Endothelial cell of umbilical vein (primary cell): ENCODE data around the gene ETFRF1. TPM values are rescaled to one million over a fixed set of nuclear protein-coding genes. Genes with fewer than 3 reads are reported as not detected.

Experiments used
- BruUV-seq: library from RNA; stranded (reverse); fragments of 400-500 nt; replicated peaks from 2 replicates; lab custom pipeline; 2021; lab: Mats Ljungman, UMichigan
- CTCF ChIA-PET: fragments of 300-600, 350-600 bp; sonication (Branson Sonifier 250); formaldehyde crosslinking; loops from one replicate; lab custom pipeline; 2021; ENCODE audit warnings: antibody characterized with exemption, inconsistent platforms; lab: Charles Lee
- POLR2A ChIA-PET: fragments of 300-600, 350-600 bp; sonication (Branson Sonifier 250); formaldehyde crosslinking; loops from one replicate; lab custom pipeline; 2021; ENCODE audit warnings: antibody characterized with exemption, inconsistent platforms; lab: Charles Lee
- DNase-seq: peaks from one replicate; pipeline ENCODE4 v3.0.0-alpha.2; 2011; ENCODE audit warnings: low read depth, low spot score
- FAIRE-seq: peaks from 2 replicates; lab custom pipeline; 2011; peaks lifted over from hg19 to GRCh38; lab: Jason Lieb, UNC
- H2AFZ ChIP-seq: 2 replicates; pipeline ENCODE4 v1.6.0; 2012; ENCODE audit warnings: low read depth, low read length, control low read depth, inconsistent platforms
- H3K27ac ChIP-seq: 2 replicates; pipeline ENCODE4 v1.5.1; 2011; ENCODE audit warnings: low read depth, mild to moderate bottlenecking, control low read depth, low read length, moderate library complexity; ENCODE audit not compliant: insufficient read depth
- H3K27me3 ChIP-seq, 2 experiments: 2 replicates each; pipeline versions ENCODE4 v1.6.0 to v1.6.1; 2011; ENCODE audit warnings: low read length in 2 of 2, mixed read lengths in 1 of 2; ENCODE audit not compliant: control insufficient read depth in 2 of 2, insufficient read depth in 2 of 2
- H3K36me3 ChIP-seq, 2 experiments: 2 replicates in 1 of 2; 3 replicates in 1 of 2; pipeline ENCODE4 v1.5.1; 2011; ENCODE audit warnings: low read length in 2 of 2, mild to moderate bottlenecking in 1 of 2, moderate library complexity in 1 of 2; ENCODE audit not compliant: control insufficient read depth in 2 of 2, insufficient read depth in 2 of 2; ENCODE audit errors: extremely low read depth in 1 of 2
- H3K4me1 ChIP-seq: 3 replicates; pipeline ENCODE4 v1.5.1; 2011; ENCODE audit warnings: mild to moderate bottlenecking, low read length; ENCODE audit not compliant: control insufficient read depth, insufficient read depth; ENCODE audit errors: extremely low read depth
- H3K4me2 ChIP-seq: 2 replicates; pipeline ENCODE4 v1.6.1; 2011; ENCODE audit warnings: low read length, control low read depth, mixed read lengths; ENCODE audit not compliant: insufficient read depth
- H3K4me3 ChIP-seq, 3 experiments: fragments of 200-600 bp in 1 of 3; sonication (generic), shearing (Covaris generic) in 1 of 3; replicated peaks in 1 of 3; 2 replicates each; pipeline ENCODE4 v1.5.1; 2011 to 2016; ENCODE audit warnings: control low read depth in 3 of 3, low read length in 3 of 3, mild to moderate bottlenecking in 2 of 3, inconsistent platforms in 1 of 3, low read depth in 1 of 3, moderate library complexity in 1 of 3; ENCODE audit not compliant: insufficient read depth in 1 of 3
- H3K79me2 ChIP-seq: 2 replicates; pipeline ENCODE4 v1.6.0; 2012; ENCODE audit warnings: low read length, inconsistent platforms; ENCODE audit not compliant: control insufficient read depth, insufficient read depth
- H3K9ac ChIP-seq: replicated peaks from 2 replicates; pipeline ENCODE3; 2011; ENCODE audit warnings: low read length, control low read depth; ENCODE audit not compliant: insufficient read depth; ENCODE audit errors: extremely low read depth
- H3K9me1 ChIP-seq: replicated peaks from 3 replicates; pipeline ENCODE4 v1.6.0; 2011; ENCODE audit warnings: mild to moderate bottlenecking, low read length; ENCODE audit not compliant: control insufficient read depth, insufficient read depth; ENCODE audit errors: extremely low read depth
- H3K9me3 ChIP-seq: replicated peaks from 2 replicates; pipeline ENCODE4 v1.5.1; 2012; ENCODE audit warnings: low read length, inconsistent platforms; ENCODE audit not compliant: control insufficient read depth, insufficient read depth
- H4K20me1 ChIP-seq: replicated peaks from 2 replicates; pipeline ENCODE3; 2011; ENCODE audit warnings: mild to moderate bottlenecking, low read length; ENCODE audit not compliant: control insufficient read depth, insufficient read depth; ENCODE audit errors: extremely low read depth
- EZH2 ChIP-seq: IDR thresholded peaks from 2 replicates; pipeline ENCODE4 v1.6.1; 2012; ENCODE audit warnings: borderline replicate concordance, low read depth, mild to moderate bottlenecking, moderate library complexity, low read length, inconsistent platforms; ENCODE audit not compliant: severe bottlenecking
- FOS ChIP-seq: IDR thresholded peaks from 2 replicates; pipeline ENCODE4 v1.6.1; 2011; ENCODE audit warnings: mild to moderate bottlenecking, low read length, moderate library complexity, borderline replicate concordance; ENCODE audit not compliant: insufficient read depth
- GATA2 ChIP-seq: IDR thresholded peaks from 2 replicates; pipeline ENCODE4 v1.7.0; 2011; ENCODE audit warnings: low read depth, mild to moderate bottlenecking, moderate library complexity, mixed read lengths, low read length; ENCODE audit not compliant: insufficient read length, insufficient read depth
- JUN ChIP-seq: IDR thresholded peaks from 2 replicates; pipeline ENCODE4 v1.6.1; 2011; ENCODE audit warnings: borderline replicate concordance, low read depth; ENCODE audit not compliant: insufficient read length, insufficient read depth
- MYC ChIP-seq: IDR thresholded peaks from one replicate; pipeline ENCODE4 v1.6.1; 2011; ENCODE audit warnings: mild to moderate bottlenecking, low read depth, low read length
- POLR2A ChIP-seq: IDR thresholded peaks from 2 replicates; pipeline ENCODE4 v1.6.1; 2012; ENCODE audit warnings: low read depth, mild to moderate bottlenecking, control low read depth, low read length
- POLR2AphosphoS5 ChIP-seq: IDR thresholded peaks from 2 replicates; pipeline ENCODE4 v1.6.1; 2012; ENCODE audit warnings: low read depth, mild to moderate bottlenecking, control low read depth, low read length, moderate library complexity; ENCODE audit not compliant: insufficient read depth
- dilution Hi-C: fragments of 300-500 bp; cut with MboI; formaldehyde crosslinking; loops from one replicate; pipeline ENCODE4 v1.15.0; 2019; ENCODE audit warnings: low sequenced_read_pairs; ENCODE audit not compliant: extremely low pct_ligation_motif_present
- intact Hi-C: fragments of 100-400 bp; cut with micrococcal nuclease; formaldehyde crosslinking; loops from one replicate; pipeline ENCODE4 v1.10.0; 2022
- polyA plus RNA-seq, 4 experiments: library from polyadenylated mRNA; depleted of rRNA in 3 of 4; stranded (reverse) in 3 of 4; unstranded in 1 of 4; fragments of >200 nt; gene quantifications; 2 replicates each; pipeline versions ENCODE4 v1.2.1 to v1.2.3, GENCODE V29; 2011 to 2012; ENCODE audit warnings: missing spikeins in 1 of 4
- total RNA-seq: library from RNA; stranded (reverse); gene quantifications from 2 replicates; pipeline ENCODE4 v1.2.3, GENCODE V29; 2021
- TF ChIP-seq, protein P1 (sequence below), 2 donors: IDR thresholded peaks; 1 replicate in 1 of 2; 2 replicates in 1 of 2; pipeline ENCODE4 v1.5.1; 2011; ENCODE audit warnings: low read length in 2 of 2, mild to moderate bottlenecking in 2 of 2, moderate library complexity in 2 of 2, control low read depth in 1 of 2, inconsistent platforms in 1 of 2, low read depth in 1 of 2; ENCODE audit not compliant: insufficient read depth in 1 of 2; ENCODE audit errors: extremely low read depth in 1 of 2
- TF ChIP-seq, protein P2 (sequence below): IDR thresholded peaks from 2 replicates; pipeline ENCODE4 v1.6.1; 2011; ENCODE audit not compliant: insufficient read depth, insufficient read length

The ETFRF1 gene
- total and polyA plus RNA-seq, 2 donors (not counting 3 experiments of a cell fraction or from before 2014, with no cell fraction given): 6.9 to 10.6 TPM

DNA sequence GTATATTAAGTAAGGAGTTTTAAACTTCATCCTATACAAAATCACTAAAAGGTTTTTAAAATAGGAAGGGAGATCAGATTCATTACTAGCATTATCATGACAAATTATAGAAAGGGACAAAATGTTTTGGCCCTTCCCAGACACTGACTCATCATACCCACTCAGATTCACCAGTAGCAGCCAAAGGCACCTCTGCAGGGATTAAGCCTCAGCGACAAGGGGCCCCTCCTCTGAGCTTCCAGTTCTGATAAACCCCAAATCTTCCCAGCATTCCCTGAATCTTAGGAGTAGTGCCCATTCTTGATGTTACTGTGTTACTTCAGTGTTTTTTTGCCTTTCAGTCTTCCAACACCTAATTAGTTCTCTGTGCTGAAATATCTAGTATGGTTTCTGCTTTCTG is 41.2 kb downstream of the ETFRF1 start:
- ChIA-PET POLR2A (no interaction called here), CTCF (no interaction called here)
- H3K9ac ChIP-seq: no peak overlapping the region
- H2AFZ ChIP-seq: no peak overlapping the region
- BruUV-seq: no TSS peak
- no peak overlapping the region for H3K27ac ChIP-seq
- H3K4me2 ChIP-seq: no peak overlapping the region
- H3K4me3 ChIP-seq: no peak overlapping the region
- no peaks in the 10 kb centered on the region for H3K9me1 ChIP-seq
- TF ChIP-seq, protein P1, sequence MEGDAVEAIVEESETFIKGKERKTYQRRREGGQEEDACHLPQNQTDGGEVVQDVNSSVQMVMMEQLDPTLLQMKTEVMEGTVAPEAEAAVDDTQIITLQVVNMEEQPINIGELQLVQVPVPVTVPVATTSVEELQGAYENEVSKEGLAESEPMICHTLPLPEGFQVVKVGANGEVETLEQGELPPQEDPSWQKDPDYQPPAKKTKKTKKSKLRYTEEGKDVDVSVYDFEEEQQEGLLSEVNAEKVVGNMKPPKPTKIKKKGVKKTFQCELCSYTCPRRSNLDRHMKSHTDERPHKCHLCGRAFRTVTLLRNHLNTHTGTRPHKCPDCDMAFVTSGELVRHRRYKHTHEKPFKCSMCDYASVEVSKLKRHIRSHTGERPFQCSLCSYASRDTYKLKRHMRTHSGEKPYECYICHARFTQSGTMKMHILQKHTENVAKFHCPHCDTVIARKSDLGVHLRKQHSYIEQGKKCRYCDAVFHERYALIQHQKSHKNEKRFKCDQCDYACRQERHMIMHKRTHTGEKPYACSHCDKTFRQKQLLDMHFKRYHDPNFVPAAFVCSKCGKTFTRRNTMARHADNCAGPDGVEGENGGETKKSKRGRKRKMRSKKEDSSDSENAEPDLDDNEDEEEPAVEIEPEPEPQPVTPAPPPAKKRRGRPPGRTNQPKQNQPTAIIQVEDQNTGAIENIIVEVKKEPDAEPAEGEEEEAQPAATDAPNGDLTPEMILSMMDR (IDR thresholded peaks at IDR 0.05; ENCODE audit: extremely low read depth in 1 of 2, insufficient read depth in 1 of 2, low read depth in 1 of 2, low read length in 2 of 2): no peak
- TF ChIP-seq JUN (no peak), FOS (no peak), POLR2A (no peak), GATA2 (no peak), POLR2AphosphoS5 (no peak), EZH2 (no peak), MYC (no peak)
- TF ChIP-seq, protein P2, sequence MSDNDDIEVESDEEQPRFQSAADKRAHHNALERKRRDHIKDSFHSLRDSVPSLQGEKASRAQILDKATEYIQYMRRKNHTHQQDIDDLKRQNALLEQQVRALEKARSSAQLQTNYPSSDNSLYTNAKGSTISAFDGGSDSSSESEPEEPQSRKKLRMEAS: no peak
- H4K20me1 ChIP-seq: no peaks in the 10 kb centered on the region
- H3K9me3 ChIP-seq: no peaks in the 10 kb centered on the region
- DNase-seq (no peak), FAIRE-seq (no peak)
- H3K4me1 ChIP-seq: no peaks in the 10 kb centered on the region
- intact Hi-C loops (no loop called here), dilution Hi-C loops (no loop called here)
- no peaks in the 10 kb centered on the region for H3K36me3 ChIP-seq
- H3K79me2 ChIP-seq: peaks cover 13% of the 10 kb centered on the region
- no peaks in the 10 kb centered on the region for H3K27me3 ChIP-seq
